Endodermal cell (in vitro differentiated cells): ENCODE data around the gene MLNR. TPM values are rescaled to one million over a fixed set of nuclear protein-coding genes. Genes with fewer than 3 reads are reported as not detected.

ENCODE experiments used
- DNase-seq: peaks from one replicate; pipeline ENCODE4 v3.0.0-alpha.2; 2017
- H3K27ac ChIP-seq: 2 replicates; pipeline ENCODE4 v1.5.1; 2013; ENCODE audit warnings: mild to moderate bottlenecking, low read depth, low read length, moderate library complexity
- H3K27me3 ChIP-seq: 2 replicates; pipeline ENCODE4 v1.6.1; 2013; ENCODE audit warnings: mild to moderate bottlenecking, low read length, moderate library complexity; ENCODE audit not compliant: insufficient read depth, control insufficient read depth, poor library complexity, severe bottlenecking
- H3K36me3 ChIP-seq: 2 replicates; pipeline ENCODE4 v1.7.0; 2013; ENCODE audit warnings: mild to moderate bottlenecking, low read length, moderate library complexity; ENCODE audit not compliant: control insufficient read depth, insufficient read depth
- H3K4me1 ChIP-seq: one replicate; pipeline ENCODE4 v1.7.0; 2013; ENCODE audit warnings: low read length; ENCODE audit not compliant: control insufficient read depth, insufficient read depth
- H3K4me3 ChIP-seq: 2 replicates; pipeline ENCODE4 v1.5.1; 2013; ENCODE audit warnings: mild to moderate bottlenecking, low read length, moderate library complexity
- H3K9ac ChIP-seq: 2 replicates; pipeline ENCODE4 v1.6.1; 2013; ENCODE audit warnings: mild to moderate bottlenecking, low read length, moderate library complexity; ENCODE audit not compliant: poor library complexity, severe bottlenecking; ENCODE audit errors: extremely low read depth
- H3K9me3 ChIP-seq: 2 replicates; pipeline ENCODE4 v1.6.1; 2013; ENCODE audit warnings: mild to moderate bottlenecking, low read length, moderate library complexity; ENCODE audit not compliant: control insufficient read depth
- H3K27ac Mint-ChIP-seq: 2 replicates; pipeline ENCODE4 v1.8.0; 2020; ENCODE audit warnings: mixed read lengths
- H3K27me3 Mint-ChIP-seq: 2 replicates; pipeline ENCODE4 v1.8.0; 2021; ENCODE audit warnings: mild to moderate bottlenecking, mixed read lengths; ENCODE audit not compliant: insufficient read depth
- H3K36me3 Mint-ChIP-seq: 2 replicates; pipeline ENCODE4 v1.8.0; 2020; ENCODE audit warnings: low read depth, mixed read lengths
- H3K4me1 Mint-ChIP-seq: 2 replicates; pipeline ENCODE4 v1.8.0; 2020; ENCODE audit warnings: mixed read lengths
- H3K4me3 Mint-ChIP-seq: 2 replicates; pipeline ENCODE4 v1.8.0; 2020; ENCODE audit warnings: mild to moderate bottlenecking, moderate library complexity, mixed read lengths
- H3K9me3 Mint-ChIP-seq: 2 replicates; pipeline ENCODE4 v1.8.0; 2020; ENCODE audit warnings: mild to moderate bottlenecking, mixed read lengths
- WGBS, 2 experiments: methylation state at CpG; one replicate each; pipeline versions ENCODE4 v1.1.5 to v1.1.7; 2013; ENCODE audit warnings: missing lambda C conversion rate in 2 of 2, mixed read lengths in 1 of 2; ENCODE audit not compliant: insufficient coverage in 1 of 2, insufficient read length in 1 of 2; 5-methylcytosine and 5-hydroxymethylcytosine counted together
- total RNA-seq, 2 donors: library from RNA; stranded (reverse); fragmentation: NEBNext Ultra II Directional in 1 of 2; extraction: Animal tissue kit (Norgen Biotek cat#: 25700) in 1 of 2; gene quantifications; 2 replicates in 1 of 2; 3 replicates in 1 of 2; pipeline ENCODE4 v1.2.1, GENCODE V29; 2021
- TF ChIP-seq, protein P1 (sequence below): fragments of 200-600 bp; sonication (generic); conservative IDR thresholded peaks from 2 replicates; pipeline ENCODE4 v1.5.0; 2021; ENCODE audit warnings: antibody characterized with exemption, mild to moderate bottlenecking

Gene MLNR
- total RNA-seq, 2 donors from 2014 or later, result 0.29 to 0.35 TPM

DNA sequence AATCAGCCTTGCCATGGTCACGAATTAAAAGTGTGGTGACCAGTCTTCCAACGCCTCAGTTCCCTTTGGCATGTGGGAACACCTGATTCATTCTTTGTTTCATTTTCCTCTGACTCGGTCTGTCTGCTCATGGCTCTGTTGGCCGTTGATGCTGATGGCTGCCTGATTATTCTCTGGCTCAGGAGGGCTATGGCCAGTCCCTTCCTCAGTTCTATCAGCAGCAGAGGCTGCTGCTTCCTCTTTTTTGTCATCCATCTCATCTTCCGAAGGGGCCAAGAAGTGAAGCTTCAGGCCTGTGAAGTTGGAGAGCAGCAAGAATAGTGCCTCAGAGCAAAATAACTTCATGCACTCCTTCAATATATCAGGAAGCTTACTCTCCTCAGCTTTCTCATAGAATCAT is 9.5 kb upstream of the MLNR start:
- Mint-ChIP-seq H3K36me3 (peaks cover 27% of the 10 kb centered on the region), H3K4me3 (no peak overlapping the region), H3K9me3 (no peaks in the 10 kb centered on the region), H3K27ac (no peak overlapping the region), H3K27me3 (peaks cover 2% of the 10 kb centered on the region), H3K4me1 (peaks cover 9% of the 10 kb centered on the region)
- no peak overlapping the region for H3K4me3 ChIP-seq
- H3K36me3 ChIP-seq, result peaks cover 34% of the 10 kb centered on the region
- no peak for DNase-seq
- no peaks in the 10 kb centered on the region for H3K27me3 ChIP-seq
- no peak overlapping the region for H3K27ac ChIP-seq
- H3K9ac ChIP-seq, result no peak overlapping the region
- H3K4me1 ChIP-seq, result no peaks in the 10 kb centered on the region
- WGBS, 2 experiments, result 93% methylated on average over 4 to 5 of the region's 5 CpGs
- TF ChIP-seq, protein P1, sequence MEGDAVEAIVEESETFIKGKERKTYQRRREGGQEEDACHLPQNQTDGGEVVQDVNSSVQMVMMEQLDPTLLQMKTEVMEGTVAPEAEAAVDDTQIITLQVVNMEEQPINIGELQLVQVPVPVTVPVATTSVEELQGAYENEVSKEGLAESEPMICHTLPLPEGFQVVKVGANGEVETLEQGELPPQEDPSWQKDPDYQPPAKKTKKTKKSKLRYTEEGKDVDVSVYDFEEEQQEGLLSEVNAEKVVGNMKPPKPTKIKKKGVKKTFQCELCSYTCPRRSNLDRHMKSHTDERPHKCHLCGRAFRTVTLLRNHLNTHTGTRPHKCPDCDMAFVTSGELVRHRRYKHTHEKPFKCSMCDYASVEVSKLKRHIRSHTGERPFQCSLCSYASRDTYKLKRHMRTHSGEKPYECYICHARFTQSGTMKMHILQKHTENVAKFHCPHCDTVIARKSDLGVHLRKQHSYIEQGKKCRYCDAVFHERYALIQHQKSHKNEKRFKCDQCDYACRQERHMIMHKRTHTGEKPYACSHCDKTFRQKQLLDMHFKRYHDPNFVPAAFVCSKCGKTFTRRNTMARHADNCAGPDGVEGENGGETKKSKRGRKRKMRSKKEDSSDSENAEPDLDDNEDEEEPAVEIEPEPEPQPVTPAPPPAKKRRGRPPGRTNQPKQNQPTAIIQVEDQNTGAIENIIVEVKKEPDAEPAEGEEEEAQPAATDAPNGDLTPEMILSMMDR, result no peak
- no peaks in the 10 kb centered on the region for H3K9me3 ChIP-seq

DNA sequence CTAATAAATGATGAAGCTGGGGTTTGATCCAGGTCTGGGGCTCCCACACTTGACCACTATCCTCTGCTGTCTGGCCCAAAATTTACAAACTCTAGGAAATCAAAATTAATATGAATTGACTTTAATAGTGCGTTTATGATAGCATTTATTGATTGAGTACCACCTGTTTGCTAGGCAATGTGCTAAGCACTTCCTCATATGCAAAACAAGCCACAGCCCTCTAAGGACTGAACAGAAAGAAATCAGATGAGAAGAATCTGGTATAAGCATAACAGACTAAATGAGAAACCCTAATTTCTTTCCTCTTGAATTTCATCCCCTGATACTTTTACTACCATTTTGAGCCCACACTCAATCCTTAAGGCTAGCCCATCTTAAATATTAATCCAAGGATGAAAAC is 6.6 kb upstream of the MLNR start:
- TF ChIP-seq, protein P1, result no peak
- peaks cover 9% of the 10 kb centered on the region for H3K36me3 ChIP-seq
- no peak overlapping the region for H3K27ac ChIP-seq
- H3K27me3 ChIP-seq, result peaks cover 16% of the 10 kb centered on the region
- DNase-seq, result no peak
- Mint-ChIP-seq H3K4me1 (peaks cover 23% of the 10 kb centered on the region), H3K9me3 (no peaks in the 10 kb centered on the region), H3K27me3 (peaks cover 29% of the 10 kb centered on the region), H3K36me3 (peaks cover 17% of the 10 kb centered on the region), H3K4me3 (no peak overlapping the region), H3K27ac (no peak overlapping the region)
- 88% methylated on average over 1 of the region's 1 CpG; no CpG with 5 or more reads in 1 of the 2 experiments for WGBS, 2 experiments
- no peak overlapping the region for H3K9ac ChIP-seq
- no peaks in the 10 kb centered on the region for H3K4me1 ChIP-seq
- no peak overlapping the region for H3K4me3 ChIP-seq
- H3K9me3 ChIP-seq, result no peaks in the 10 kb centered on the region

DNA sequence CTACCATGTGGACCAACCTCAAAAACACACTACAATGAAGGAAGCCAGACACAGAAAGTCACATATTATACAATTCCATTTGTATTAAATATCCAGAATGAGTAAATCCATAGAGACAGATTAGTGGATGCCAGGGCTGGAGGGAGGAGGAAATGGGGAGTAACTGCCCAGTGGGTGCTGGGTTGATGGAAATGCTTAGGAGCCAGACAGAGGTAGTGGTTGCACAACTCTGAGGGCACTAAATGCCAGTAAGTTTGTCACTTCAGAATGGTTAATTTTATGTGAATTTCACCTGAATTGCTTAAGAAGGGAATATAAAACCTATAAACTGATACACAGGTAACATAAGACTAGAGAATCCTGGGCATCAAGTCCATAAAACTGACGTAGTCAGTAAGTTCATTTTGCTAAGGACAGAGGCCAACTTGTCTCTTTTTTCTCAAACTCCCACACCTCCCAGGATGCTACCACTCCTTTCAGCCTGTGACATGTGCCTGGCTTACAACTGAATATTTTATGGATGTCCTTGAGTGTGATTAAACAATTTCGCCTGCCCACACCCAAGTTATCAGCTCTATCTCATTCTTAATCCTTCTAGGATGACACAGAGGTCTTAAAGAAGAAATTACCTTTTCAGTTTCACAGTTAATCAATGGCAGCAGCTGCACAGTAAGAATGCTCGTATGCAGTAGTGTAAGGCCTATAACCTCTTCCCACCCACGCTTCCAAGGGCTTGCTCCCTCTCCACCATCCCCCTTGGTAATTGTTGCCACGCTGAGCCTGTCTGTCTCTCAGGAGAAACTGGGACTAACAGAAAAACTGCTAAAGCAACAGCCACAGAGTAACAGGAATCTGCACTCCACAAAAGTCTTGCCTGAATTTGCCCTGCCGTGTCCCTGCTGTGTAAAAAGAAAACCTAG is 5.9 kb upstream of the MLNR start:
- H3K9me3 Mint-ChIP-seq, result no peaks in the 10 kb centered on the region
- peaks cover 17% of the 10 kb centered on the region for H3K36me3 Mint-ChIP-seq
- no peak overlapping the region for H3K4me3 Mint-ChIP-seq
- peaks cover 36% of the 10 kb centered on the region for H3K27me3 Mint-ChIP-seq
- peaks cover 1% of the 10 kb centered on the region for H3K36me3 ChIP-seq
- H3K27ac Mint-ChIP-seq, result no peak overlapping the region
- H3K27me3 ChIP-seq, result peaks cover 23% of the 10 kb centered on the region
- no peaks in the 10 kb centered on the region for H3K4me1 ChIP-seq
- no peak overlapping the region for H3K9ac ChIP-seq
- TF ChIP-seq, protein P1, result no peak
- H3K4me3 ChIP-seq, result no peak overlapping the region
- no peak for DNase-seq
- no peaks in the 10 kb centered on the region for H3K9me3 ChIP-seq
- WGBS, 2 experiments, result 73 to 82% methylated on average over 4 to 6 of the region's 6 CpGs
- peaks cover 28% of the 10 kb centered on the region for H3K4me1 Mint-ChIP-seq
- H3K27ac ChIP-seq, result no peak overlapping the region
